Large intestine (tissue), 3 donors: ENCODE data around the gene SS18L1. TPM values are rescaled to one million over a fixed set of nuclear protein-coding genes. Genes with fewer than 3 reads are reported as not detected.

Experiments
- DNase-seq, 2 donors: peaks; one replicate each; pipeline versions ENCODE4 v3.0.0 to v3.0.0-alpha.2; 2013
- H3K27ac ChIP-seq: one replicate; pipeline ENCODE4 v1.5.1; 2013; ENCODE audit warnings: low read length
- H3K27me3 ChIP-seq: 2 replicates; pipeline ENCODE4 v1.6.1; 2013; ENCODE audit warnings: low read length; ENCODE audit not compliant: control insufficient read depth, insufficient read depth
- H3K36me3 ChIP-seq: 2 replicates; pipeline ENCODE4 v1.6.1; 2013; ENCODE audit warnings: low read length; ENCODE audit not compliant: control insufficient read depth, insufficient read depth
- H3K4me1 ChIP-seq: one replicate; pipeline ENCODE4 v1.6.1; 2013; ENCODE audit warnings: low read length; ENCODE audit not compliant: control insufficient read depth, insufficient read depth
- H3K4me3 ChIP-seq: one replicate; pipeline ENCODE4 v1.5.1; 2013; ENCODE audit warnings: low read length
- H3K9me3 ChIP-seq: one replicate; pipeline ENCODE4 v1.6.1; 2013; ENCODE audit warnings: mild to moderate bottlenecking, low read depth, low read length, moderate library complexity; ENCODE audit not compliant: control insufficient read depth
- WGBS: methylation state at CpG from one replicate; pipeline ENCODE4 v1.1.5; 2013; ENCODE audit warnings: low lambda C conversion rate; ENCODE audit not compliant: insufficient coverage; 5-methylcytosine and 5-hydroxymethylcytosine counted together
- polyA plus RNA-seq: library from polyadenylated mRNA; unstranded; fragments of 120-200 nt; gene quantifications from one replicate; pipeline ENCODE4 v1.2.1, GENCODE V29; 2013

Gene SS18L1
- polyA plus RNA-seq, 1 donor = 18.2 TPM

GRCh38 chr20:62162765-62163484 lies 19.4 kb downstream of the SS18L1 start:
- WGBS = no CpG with 5 or more reads among the region's 38 CpGs
- H3K27me3 ChIP-seq = no peaks in the 10 kb centered on the region

GRCh38 chr20:62163485-62163865 lies 19.9 kb downstream of the SS18L1 start:
- Histone ChIP-seq H3K36me3 (peaks cover 74% of the 10 kb centered on the region), H3K27me3 (no peaks in the 10 kb centered on the region), H3K27ac (no peak overlapping the region), H3K4me3 (no peak overlapping the region), H3K9me3 (no peaks in the 10 kb centered on the region), H3K4me1 (no peaks in the 10 kb centered on the region)
- no CpG with 5 or more reads among the region's 25 CpGs for WGBS
- DNase-seq = no peak

More at GRCh38 chr20:62162765-62163484, 19.4 kb downstream of the SS18L1 start:
- no peaks in the 10 kb centered on the region for H3K9me3 ChIP-seq
- no peak for DNase-seq
- peaks cover 68% of the 10 kb centered on the region for H3K36me3 ChIP-seq
- no peak overlapping the region for H3K27ac ChIP-seq
- no peaks in the 10 kb centered on the region for H3K4me1 ChIP-seq
- no peak overlapping the region for H3K4me3 ChIP-seq

- H3K27me3 ChIP-seq = no peaks in the 10 kb centered on the region
- no peak overlapping the region for H3K27ac ChIP-seq
- peaks cover 76% of the 10 kb centered on the region for H3K36me3 ChIP-seq
- H3K4me3 ChIP-seq = no peak overlapping the region
- WGBS = no CpG with 5 or more reads among the region's 29 CpGs
- H3K4me1 ChIP-seq = no peaks in the 10 kb centered on the region
- DNase-seq = no peak
- H3K9me3 ChIP-seq = no peaks in the 10 kb centered on the region
Measured at GRCh38 chr20:62163986-62164762, 20.6 kb downstream of the SS18L1 start.

GRCh38 chr20:62164879-62165761 lies 21.6 kb downstream of the SS18L1 start:
- no peak overlapping the region for H3K27ac ChIP-seq
- no peaks in the 10 kb centered on the region for H3K4me1 ChIP-seq
- DNase-seq = no peak
- no peaks in the 10 kb centered on the region for H3K27me3 ChIP-seq
- WGBS = no CpG with 5 or more reads among the region's 41 CpGs
- H3K36me3 ChIP-seq = peaks cover 73% of the 10 kb centered on the region
- no peaks in the 10 kb centered on the region for H3K9me3 ChIP-seq
- H3K4me3 ChIP-seq = no peak overlapping the region

- DNase-seq = no peak
- no peaks in the 10 kb centered on the region for H3K4me1 ChIP-seq
- H3K27ac ChIP-seq = no peak overlapping the region
- H3K4me3 ChIP-seq = no peak overlapping the region
- WGBS = no CpG with 5 or more reads among the region's 25 CpGs
- H3K27me3 ChIP-seq = no peaks in the 10 kb centered on the region
- H3K9me3 ChIP-seq = no peaks in the 10 kb centered on the region
- peaks cover 67% of the 10 kb centered on the region for H3K36me3 ChIP-seq
Measured at GRCh38 chr20:62165762-62166399, 22.3 kb downstream of the SS18L1 start.

- no peak overlapping the region for H3K27ac ChIP-seq
- peaks cover 57% of the 10 kb centered on the region for H3K36me3 ChIP-seq
- no peaks in the 10 kb centered on the region for H3K4me1 ChIP-seq
- no peaks in the 10 kb centered on the region for H3K27me3 ChIP-seq
- no peak for DNase-seq
- no peaks in the 10 kb centered on the region for H3K9me3 ChIP-seq
- no peak overlapping the region for H3K4me3 ChIP-seq
- WGBS = no CpG with 5 or more reads among the region's 6 CpGs
Measured at GRCh38 chr20:62167474-62167873, 23.9 kb downstream of the SS18L1 start.

- H3K27ac ChIP-seq = no peak overlapping the region
- WGBS = no CpG with 5 or more reads among the region's 4 CpGs
- H3K36me3 ChIP-seq = peaks cover 57% of the 10 kb centered on the region
Measured at GRCh38 chr20:62168061-62168460, 24.5 kb downstream of the SS18L1 start.

GRCh38 chr20:62168890-62169435 lies 25.4 kb downstream of the SS18L1 start:
- no CpG with 5 or more reads among the region's 23 CpGs for WGBS
- no peak for DNase-seq
- H3K4me1 ChIP-seq = no peaks in the 10 kb centered on the region
- no peak overlapping the region for H3K4me3 ChIP-seq
- H3K36me3 ChIP-seq = peaks cover 53% of the 10 kb centered on the region
- H3K27me3 ChIP-seq = no peaks in the 10 kb centered on the region
- H3K9me3 ChIP-seq = no peaks in the 10 kb centered on the region
- H3K27ac ChIP-seq = no peak overlapping the region

More at GRCh38 chr20:62168061-62168460, 24.5 kb downstream of the SS18L1 start:
- Histone ChIP-seq H3K4me3 (no peak overlapping the region), H3K4me1 (no peaks in the 10 kb centered on the region), H3K27me3 (no peaks in the 10 kb centered on the region), H3K9me3 (no peaks in the 10 kb centered on the region)
- DNase-seq = no peak

- Histone ChIP-seq H3K27ac (no peak overlapping the region), H3K9me3 (no peaks in the 10 kb centered on the region), H3K4me1 (no peaks in the 10 kb centered on the region), H3K4me3 (no peak overlapping the region), H3K36me3 (peaks cover 51% of the 10 kb centered on the region), H3K27me3 (no peaks in the 10 kb centered on the region)
- no peak for DNase-seq
- WGBS = no CpG with 5 or more reads among the region's 9 CpGs
Measured at GRCh38 chr20:62170536-62170935, 27.0 kb downstream of the SS18L1 start.
